Stimulated activated CD8-positive, alpha-beta memory T cell treated with anti-CD3 and anti-CD28 coated beads, Interleukin-4, amount 100 ng/mL, for 4 hours (primary cell): ENCODE data around the gene ADAP1.

Experiments
- DNase-seq, 2 donors: peaks; one replicate each; pipeline ENCODE4 v3.0.0-alpha.2; 2020; ENCODE audit warnings: low read depth in 2 of 2, low spot score in 1 of 2

The ADAP1 gene

GRCh38 chr7:988963-989529, 34.6 kb upstream of the ADAP1 start:
- DNase-seq = no peak

DNA sequence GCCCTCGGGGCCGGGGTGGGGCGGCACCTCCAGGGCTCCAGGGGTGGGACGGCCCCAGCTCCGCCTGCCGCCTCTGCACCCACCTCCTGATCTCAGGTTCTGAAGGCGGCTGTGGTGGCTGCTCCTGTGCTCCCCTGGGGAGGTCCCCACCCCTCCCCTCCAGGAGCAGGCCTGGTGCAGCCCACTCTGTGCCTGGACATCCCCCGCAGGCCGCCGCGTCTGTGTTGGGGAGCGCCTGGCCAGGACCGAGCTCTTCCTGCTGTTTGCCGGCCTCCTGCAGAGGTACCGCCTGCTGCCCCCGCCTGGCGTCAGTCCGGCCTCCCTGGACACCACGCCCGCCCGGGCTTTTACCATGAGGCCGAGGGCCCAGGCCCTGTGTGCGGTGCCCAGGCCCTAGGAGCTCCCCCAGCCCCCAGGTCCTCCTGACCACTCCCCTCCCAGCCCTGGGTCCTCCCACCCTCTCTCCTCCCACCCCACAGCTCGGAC, 34.0 kb upstream of the ADAP1 start:
- DNase-seq = no peak

DNA sequence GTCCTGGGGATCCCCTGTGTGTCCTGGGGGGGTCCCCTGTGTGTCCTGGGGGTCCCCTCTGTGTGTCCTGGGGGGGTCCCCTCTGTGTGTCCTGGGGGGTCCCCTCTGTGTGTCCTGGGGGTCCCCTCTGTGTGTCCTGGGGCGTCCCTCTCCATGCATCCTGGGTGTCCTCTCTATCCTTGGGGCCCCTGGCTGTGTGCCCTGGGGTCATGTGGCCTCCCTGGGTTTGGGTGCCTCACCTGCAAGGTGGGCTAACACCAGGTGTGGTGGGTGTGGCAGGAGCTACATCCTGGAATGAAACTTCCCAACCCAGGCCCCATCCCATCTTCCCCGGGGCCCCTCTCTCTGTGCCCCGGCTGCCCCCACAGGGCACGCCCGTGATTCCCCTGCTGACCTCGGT, 33.4 kb upstream of the ADAP1 start:
- no peak for DNase-seq

GRCh38 chr7:986766-987751, 32.6 kb upstream of the ADAP1 start:
- DNase-seq = no peak

- DNase-seq = no peak
These were observed 31.6 kb upstream of the ADAP1 start for GRCh38 chr7:985915-986741.

GRCh38 chr7:985127-985416, 30.6 kb upstream of the ADAP1 start:
- no peak for DNase-seq

DNA sequence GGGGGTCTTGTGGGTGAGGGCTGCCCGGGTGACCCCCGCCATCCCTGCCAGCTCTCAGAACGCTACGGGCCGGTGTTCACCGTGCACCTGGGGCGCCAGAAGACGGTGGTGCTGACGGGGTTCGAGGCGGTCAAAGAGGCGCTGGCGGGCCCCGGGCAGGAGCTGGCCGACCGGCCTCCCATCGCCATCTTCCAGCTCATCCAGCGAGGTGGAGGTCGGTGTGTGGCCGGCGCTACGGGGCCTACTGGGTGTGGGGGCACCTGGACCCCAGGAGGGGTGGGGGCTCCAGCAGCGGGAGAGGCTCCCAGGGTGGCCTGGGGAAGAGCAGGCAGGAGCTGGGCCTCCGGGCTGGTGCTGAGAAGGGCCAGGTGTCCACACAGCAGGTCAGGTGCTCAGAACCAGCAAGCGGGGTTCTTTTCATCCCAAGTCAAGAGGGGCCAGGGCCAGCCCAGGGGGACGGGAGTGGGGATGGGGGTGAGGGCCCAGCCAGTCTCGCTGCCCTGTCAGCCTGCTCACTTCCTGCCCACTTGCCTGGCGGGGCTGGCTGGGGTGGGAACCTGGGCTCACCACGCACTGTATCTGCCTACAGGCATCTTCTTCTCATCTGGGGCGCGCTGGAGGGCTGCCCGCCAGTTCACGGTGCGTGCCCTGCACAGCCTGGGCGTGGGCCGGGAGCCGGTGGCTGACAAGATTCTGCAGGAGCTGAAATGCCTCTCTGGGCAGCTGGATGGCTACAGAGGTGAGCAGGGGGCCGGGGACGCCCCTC, 30.1 kb upstream of the ADAP1 start:
- DNase-seq = no peak

- no peak for DNase-seq
These were observed 29.2 kb upstream of the ADAP1 start for GRCh38 chr7:983616-984071.

- DNase-seq = no peak
These were observed 28.6 kb upstream of the ADAP1 start, which contains the start of gene CYP2W1 for GRCh38 chr7:983004-983615. TSS of gene CYP2W1 (plus strand) at chr7:983181. CDS start at chr7:983212, 31 bp downstream.

DNA sequence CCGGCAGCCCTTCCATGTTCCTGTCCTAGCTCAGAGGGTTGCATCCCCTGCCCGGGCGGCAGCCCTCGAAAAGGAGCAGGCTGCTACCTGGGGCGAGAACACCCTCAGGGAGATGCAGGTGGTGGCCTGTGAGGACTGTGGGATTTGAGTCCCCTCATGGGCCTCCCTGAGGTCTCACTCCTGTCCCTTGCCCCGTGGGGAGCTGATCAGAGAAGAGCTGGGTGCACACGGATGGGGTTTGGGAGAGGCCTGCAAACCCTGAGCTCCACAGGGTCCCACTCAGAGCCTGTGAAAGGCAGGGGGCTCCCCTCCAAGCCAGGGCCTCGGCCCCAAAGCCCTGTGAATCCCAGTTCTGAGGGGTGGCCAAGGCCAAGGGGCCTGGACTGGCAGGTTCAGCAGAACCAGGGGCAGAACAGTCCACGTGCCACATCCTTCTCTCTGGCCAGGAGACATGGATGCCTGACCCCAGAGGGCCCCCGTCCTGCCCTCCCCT, 28.1 kb upstream of the ADAP1 start:
- DNase-seq = no peak

DNA sequence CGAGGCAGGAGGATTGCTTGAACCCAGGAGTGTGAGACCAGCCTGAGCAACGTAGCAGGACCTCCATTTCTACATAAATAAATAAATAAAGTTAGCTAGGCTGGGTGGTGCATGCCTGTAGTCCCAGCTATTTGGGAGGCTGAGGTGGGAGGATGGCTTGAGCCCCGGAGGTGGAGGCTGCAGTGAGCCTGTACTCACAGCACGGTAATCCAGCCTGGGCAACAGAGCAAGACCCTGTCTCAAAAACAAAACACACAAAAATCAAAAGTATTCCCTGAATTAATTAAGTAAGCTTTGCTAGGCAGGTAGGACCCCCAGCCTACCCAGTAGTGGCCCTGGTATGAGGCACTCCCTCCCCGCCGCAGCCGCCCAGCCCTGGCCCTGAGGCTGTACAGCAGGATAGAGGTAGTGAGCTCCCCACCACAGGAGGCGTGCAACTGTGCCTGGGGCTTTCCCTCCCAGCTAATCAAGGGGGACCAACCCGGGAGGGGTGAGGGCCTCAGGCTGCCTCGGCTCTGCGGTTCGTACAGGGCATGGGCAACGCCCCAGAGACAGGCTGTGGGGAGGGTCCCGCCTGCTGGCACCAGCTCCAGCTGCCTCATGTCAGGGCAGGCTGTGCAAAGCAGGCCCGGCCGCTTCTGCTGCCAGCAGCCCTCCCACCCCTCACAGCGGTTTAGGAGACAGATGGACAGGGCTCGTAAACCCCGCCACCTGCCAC, 27.5 kb upstream of the ADAP1 start:
- DNase-seq = no peak

GRCh38 chr7:979886-980571, 25.5 kb upstream of the ADAP1 start:
- DNase-seq = no peak

DNA sequence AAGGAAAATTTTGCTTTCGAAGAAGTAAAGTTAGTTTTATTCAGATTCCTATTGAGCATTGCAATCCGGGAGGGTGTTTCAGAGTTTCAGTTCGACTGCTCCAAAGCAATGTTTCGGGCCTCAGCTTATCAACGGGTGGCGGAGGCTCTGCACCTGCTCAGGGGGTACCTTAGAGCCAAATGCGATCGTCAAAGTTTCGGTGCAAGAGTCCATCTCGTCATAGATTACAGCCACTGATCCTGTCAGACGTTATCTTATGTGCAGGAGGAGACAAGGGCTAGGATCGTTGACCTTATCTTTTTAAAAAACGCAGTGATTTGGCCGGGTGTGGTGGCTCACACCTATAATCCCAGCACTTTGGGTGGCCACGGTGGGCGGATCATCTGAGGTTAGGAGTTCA, 24.7 kb upstream of the ADAP1 start:
- no peak for DNase-seq

DNA sequence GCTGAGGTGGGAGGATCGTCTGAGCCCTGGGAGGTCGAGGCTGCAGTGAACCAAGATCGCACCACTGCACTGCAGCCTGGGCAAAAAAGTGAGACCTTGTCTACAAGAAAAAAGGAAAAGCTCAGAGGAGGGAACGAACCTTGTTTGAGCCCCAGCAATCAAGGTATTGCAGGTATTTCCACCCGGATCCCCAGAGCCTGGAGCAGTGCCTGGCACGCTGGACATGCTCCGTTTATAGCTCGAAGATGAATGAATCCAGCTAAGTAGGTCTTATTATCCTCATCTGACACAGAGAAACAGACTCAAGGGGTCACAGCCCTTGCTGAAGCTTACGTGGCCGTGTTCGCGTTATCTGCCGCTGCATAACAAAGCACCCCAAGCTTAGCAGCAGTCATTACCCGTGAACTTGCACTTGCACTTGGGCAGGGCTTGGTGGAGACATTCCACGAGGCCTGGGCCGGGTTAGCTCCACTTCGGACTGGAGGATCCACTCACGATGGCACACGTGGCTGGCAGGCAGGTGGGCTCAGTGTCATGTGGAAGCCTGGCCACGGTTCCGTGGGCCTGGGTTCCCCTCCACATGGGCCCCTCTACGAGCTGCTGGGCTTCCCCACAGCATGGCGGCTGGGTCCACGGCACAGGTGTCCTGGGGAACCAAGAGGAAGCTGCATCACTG, 24.1 kb upstream of the ADAP1 start:
- no peak for DNase-seq

DNA sequence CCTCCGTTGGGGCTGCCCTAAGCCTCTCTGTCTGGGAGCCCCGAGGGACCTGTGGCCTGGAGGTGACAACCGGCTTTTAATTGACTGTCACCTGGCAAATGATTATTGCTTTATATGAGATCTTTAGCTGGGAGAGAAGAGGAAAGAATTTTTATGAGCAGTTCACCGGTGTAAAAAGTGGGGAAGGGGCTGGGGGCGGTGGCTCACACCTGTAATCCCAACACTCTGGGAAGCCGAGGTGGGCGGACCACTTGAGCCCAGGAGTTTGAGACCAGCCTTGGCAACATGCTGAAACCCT, 23.5 kb upstream of the ADAP1 start:
- DNase-seq = no peak

- DNase-seq = no peak
These were observed 23.0 kb upstream of the ADAP1 start for GRCh38 chr7:977326-978048.

- no peak for DNase-seq
These were observed 22.4 kb upstream of the ADAP1 start for GRCh38 chr7:976901-977325.
